Uterus (tissue), 2 donors: ENCODE data around the gene B3GALNT2.

Source experiments
- POLR2A ChIP-seq, 2 donors: fragments of 450-650 bp; IDR thresholded peaks; one replicate each; pipeline ENCODE4 v1.6.1; 2016; ENCODE audit warnings: antibody characterized with exemption in 2 of 2, mild to moderate bottlenecking in 1 of 2, moderate library complexity in 1 of 2
- TF ChIP-seq, protein P1 (sequence below), 4 experiments: fragments of 200-600 bp in 2 of 4; fragments of 450-650 bp in 2 of 4; sonication (generic) in 2 of 4; IDR thresholded peaks; one replicate each; pipeline ENCODE4 v1.5.1; 2016 to 2019; ENCODE audit warnings: antibody characterized with exemption in 4 of 4, mild to moderate bottlenecking in 2 of 4, moderate library complexity in 1 of 4

DNA sequence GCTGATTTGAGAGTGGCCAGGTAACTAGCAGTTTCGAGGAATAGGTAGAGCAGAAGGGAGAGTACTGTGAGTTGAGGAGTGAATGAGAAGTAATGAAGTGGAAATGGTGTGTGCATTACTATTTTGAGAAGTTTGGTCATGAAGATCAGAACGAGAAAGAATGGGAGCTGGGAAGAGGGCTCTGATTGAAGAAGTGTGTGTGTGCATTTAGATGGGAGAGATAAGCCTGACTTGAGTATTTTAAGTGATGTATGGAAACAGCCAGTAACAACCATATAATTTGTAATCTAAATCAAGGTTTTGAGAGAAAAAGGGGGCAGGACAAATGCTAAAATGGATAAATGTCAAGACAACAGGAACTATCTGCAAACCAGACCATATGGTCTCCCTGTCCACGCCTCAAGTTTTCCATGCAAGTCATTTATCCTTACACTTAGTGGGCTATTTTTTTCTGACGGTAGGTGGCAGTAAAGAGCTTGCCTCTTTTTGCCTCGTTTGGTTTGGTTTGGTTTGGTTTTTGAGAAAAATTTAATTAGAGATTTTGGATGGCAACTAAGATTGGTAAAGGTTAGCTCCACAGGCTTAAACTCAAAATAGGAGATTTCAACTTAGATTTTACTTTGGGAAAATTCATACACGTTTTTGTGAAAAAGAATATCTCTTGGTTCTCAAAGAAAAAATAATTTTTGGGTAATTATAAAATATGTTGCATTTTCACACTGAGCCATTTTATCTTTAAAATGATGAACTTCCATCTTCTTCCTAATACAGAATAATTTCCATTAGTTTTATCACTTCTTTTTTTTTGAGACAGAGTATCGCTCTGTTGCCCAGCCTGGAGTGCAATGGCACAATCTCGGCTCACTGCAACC, 9.5 kb upstream of the B3GALNT2 start:
- TF ChIP-seq, protein P1, sequence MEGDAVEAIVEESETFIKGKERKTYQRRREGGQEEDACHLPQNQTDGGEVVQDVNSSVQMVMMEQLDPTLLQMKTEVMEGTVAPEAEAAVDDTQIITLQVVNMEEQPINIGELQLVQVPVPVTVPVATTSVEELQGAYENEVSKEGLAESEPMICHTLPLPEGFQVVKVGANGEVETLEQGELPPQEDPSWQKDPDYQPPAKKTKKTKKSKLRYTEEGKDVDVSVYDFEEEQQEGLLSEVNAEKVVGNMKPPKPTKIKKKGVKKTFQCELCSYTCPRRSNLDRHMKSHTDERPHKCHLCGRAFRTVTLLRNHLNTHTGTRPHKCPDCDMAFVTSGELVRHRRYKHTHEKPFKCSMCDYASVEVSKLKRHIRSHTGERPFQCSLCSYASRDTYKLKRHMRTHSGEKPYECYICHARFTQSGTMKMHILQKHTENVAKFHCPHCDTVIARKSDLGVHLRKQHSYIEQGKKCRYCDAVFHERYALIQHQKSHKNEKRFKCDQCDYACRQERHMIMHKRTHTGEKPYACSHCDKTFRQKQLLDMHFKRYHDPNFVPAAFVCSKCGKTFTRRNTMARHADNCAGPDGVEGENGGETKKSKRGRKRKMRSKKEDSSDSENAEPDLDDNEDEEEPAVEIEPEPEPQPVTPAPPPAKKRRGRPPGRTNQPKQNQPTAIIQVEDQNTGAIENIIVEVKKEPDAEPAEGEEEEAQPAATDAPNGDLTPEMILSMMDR (IDR thresholded peaks at IDR 0.05) = peak; percentile 72 to 88 (median 80)
- TF ChIP-seq POLR2A (IDR thresholded peaks at IDR 0.05) = no peak
